A673 (cell line): ENCODE results near the gene AGAP1. TPM values are rescaled to one million over a fixed set of nuclear protein-coding genes. Genes with fewer than 3 reads are reported as not detected.
A peak's percentile ranks its signal among the peaks of the same experiment; 100 is the strongest.

Experiments used
- BruUV-seq: library from RNA; stranded (reverse); fragments of 400-500 nt; replicated peaks from 2 replicates; lab custom pipeline; 2021; lab: Mats Ljungman, UMichigan
- CTCF ChIA-PET: fragments of 300-600 bp; sonication (Branson Sonifier 250); formaldehyde crosslinking; loops from one replicate; lab custom pipeline; 2022; ENCODE audit warnings: antibody characterized with exemption; lab: Charles Lee
- POLR2A ChIA-PET: fragments of 300-600 bp; sonication (Branson Sonifier 250); formaldehyde crosslinking; loops from one replicate; lab custom pipeline; 2022; ENCODE audit warnings: antibody characterized with exemption; ENCODE audit not compliant: low non-redundant PET; lab: Charles Lee
- DNase-seq: peaks from one replicate; pipeline ENCODE4 v3.0.0-alpha.2; 2015; ENCODE audit warnings: low spot score
- H3K27ac ChIP-seq: fragments of 200-600 bp; sonication (generic); 2 replicates; pipeline ENCODE4 v1.5.1; 2016; ENCODE audit warnings: mixed run types, low read depth, mild to moderate bottlenecking, mixed read lengths, antibody characterized with exemption, low read length; ENCODE audit not compliant: poor library complexity, severe bottlenecking
- H3K27me3 ChIP-seq: fragments of 200-600 bp; sonication (generic); replicated peaks from 2 replicates; pipeline ENCODE4 v1.6.1; 2017; ENCODE audit warnings: mixed run types, low read depth, mild to moderate bottlenecking, mixed read lengths, antibody characterized with exemption, low read length; ENCODE audit not compliant: insufficient read depth, poor library complexity
- H3K36me3 ChIP-seq: fragments of 200-600 bp; sonication (generic); 2 replicates; pipeline ENCODE4 v1.6.1; 2016; ENCODE audit warnings: mixed run types, mild to moderate bottlenecking, mixed read lengths, antibody characterized with exemption, low read length; ENCODE audit not compliant: insufficient read depth, poor library complexity, severe bottlenecking
- H3K4me1 ChIP-seq: fragments of 200-600 bp; sonication (generic); 2 replicates; pipeline ENCODE4 v1.6.1; 2017; ENCODE audit warnings: mixed run types, mild to moderate bottlenecking, mixed read lengths, antibody characterized with exemption, low read length; ENCODE audit not compliant: insufficient read depth, poor library complexity, severe bottlenecking
- H3K4me3 ChIP-seq: fragments of 200-600 bp; sonication (generic); 2 replicates; pipeline ENCODE4 v1.5.1; 2016; ENCODE audit warnings: low read depth, mixed run types, mild to moderate bottlenecking, mixed read lengths, low read length; ENCODE audit not compliant: poor library complexity, severe bottlenecking
- H3K9me3 ChIP-seq: fragments of 200-600 bp; sonication (generic); 2 replicates; pipeline ENCODE4 v1.6.1; 2016; ENCODE audit warnings: mixed run types, low read depth, mild to moderate bottlenecking, mixed read lengths, antibody characterized with exemption, low read length; ENCODE audit not compliant: poor library complexity, severe bottlenecking
- EZH2 ChIP-seq: fragments of 200-600 bp; sonication (generic); IDR thresholded peaks from 2 replicates; pipeline ENCODE4 v1.6.1; 2017; ENCODE audit warnings: borderline replicate concordance, low read depth, mild to moderate bottlenecking, mixed read lengths, antibody characterized with exemption, low read length; ENCODE audit not compliant: poor library complexity, severe bottlenecking
- intact Hi-C: fragments of 100-400 bp; cut with micrococcal nuclease; formaldehyde crosslinking; loops from one replicate; pipeline ENCODE4 v1.10.0; 2022; ENCODE audit not compliant: unreplicated experiment
- total RNA-seq: library from RNA; stranded (reverse); gene quantifications from 2 replicates; pipeline ENCODE4 v1.2.3, GENCODE V29; 2021
- TF ChIP-seq, protein P1 (sequence below): fragments of 300-800, 200-600 bp; sonication (generic); conservative IDR thresholded peaks from 2 replicates; pipeline ENCODE4 v1.5.1; 2017; ENCODE audit warnings: low read depth, mild to moderate bottlenecking, antibody characterized with exemption, low read length, moderate library complexity, mixed read lengths

Gene AGAP1
- total RNA-seq, 1 experiment from 2014 or later = 25.3 TPM

GRCh38 chr2:235505181-235505741 is 11.4 kb downstream of the AGAP1 start:
- Histone ChIP-seq H3K27me3 (no peaks in the 10 kb centered on the region), H3K27ac (peak overlapping the region; percentile 20), H3K4me1 (peaks cover 57% of the 10 kb centered on the region), H3K9me3 (no peaks in the 10 kb centered on the region), H3K4me3 (no peak overlapping the region), H3K36me3 (no peaks in the 10 kb centered on the region)
- intact Hi-C loops = no loop called here
- POLR2A ChIA-PET = no interaction called here
- no peak for DNase-seq
- no TSS peak for BruUV-seq
- CTCF ChIA-PET = no interaction called here
- TF ChIP-seq EZH2 = no peak
- TF ChIP-seq, protein P1, sequence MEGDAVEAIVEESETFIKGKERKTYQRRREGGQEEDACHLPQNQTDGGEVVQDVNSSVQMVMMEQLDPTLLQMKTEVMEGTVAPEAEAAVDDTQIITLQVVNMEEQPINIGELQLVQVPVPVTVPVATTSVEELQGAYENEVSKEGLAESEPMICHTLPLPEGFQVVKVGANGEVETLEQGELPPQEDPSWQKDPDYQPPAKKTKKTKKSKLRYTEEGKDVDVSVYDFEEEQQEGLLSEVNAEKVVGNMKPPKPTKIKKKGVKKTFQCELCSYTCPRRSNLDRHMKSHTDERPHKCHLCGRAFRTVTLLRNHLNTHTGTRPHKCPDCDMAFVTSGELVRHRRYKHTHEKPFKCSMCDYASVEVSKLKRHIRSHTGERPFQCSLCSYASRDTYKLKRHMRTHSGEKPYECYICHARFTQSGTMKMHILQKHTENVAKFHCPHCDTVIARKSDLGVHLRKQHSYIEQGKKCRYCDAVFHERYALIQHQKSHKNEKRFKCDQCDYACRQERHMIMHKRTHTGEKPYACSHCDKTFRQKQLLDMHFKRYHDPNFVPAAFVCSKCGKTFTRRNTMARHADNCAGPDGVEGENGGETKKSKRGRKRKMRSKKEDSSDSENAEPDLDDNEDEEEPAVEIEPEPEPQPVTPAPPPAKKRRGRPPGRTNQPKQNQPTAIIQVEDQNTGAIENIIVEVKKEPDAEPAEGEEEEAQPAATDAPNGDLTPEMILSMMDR = no peak

GRCh38 chr2:235506291-235506996 is 12.6 kb downstream of the AGAP1 start:
- Histone ChIP-seq H3K27ac (no peak overlapping the region), H3K9me3 (no peaks in the 10 kb centered on the region), H3K4me3 (no peak overlapping the region), H3K36me3 (no peaks in the 10 kb centered on the region), H3K27me3 (no peaks in the 10 kb centered on the region), H3K4me1 (peaks cover 48% of the 10 kb centered on the region)
- no TSS peak for BruUV-seq
- TF ChIP-seq EZH2 = no peak
- TF ChIP-seq, protein P1 = no peak
- intact Hi-C loops = no loop called here
- no peak for DNase-seq
- POLR2A ChIA-PET = interaction anchor here (0.6 kb wide), 1 partner anchor 294 kb away, joined by 3 read pairs; no protein-coding TSS in a partner anchor
- CTCF ChIA-PET = no interaction called here

DNA sequence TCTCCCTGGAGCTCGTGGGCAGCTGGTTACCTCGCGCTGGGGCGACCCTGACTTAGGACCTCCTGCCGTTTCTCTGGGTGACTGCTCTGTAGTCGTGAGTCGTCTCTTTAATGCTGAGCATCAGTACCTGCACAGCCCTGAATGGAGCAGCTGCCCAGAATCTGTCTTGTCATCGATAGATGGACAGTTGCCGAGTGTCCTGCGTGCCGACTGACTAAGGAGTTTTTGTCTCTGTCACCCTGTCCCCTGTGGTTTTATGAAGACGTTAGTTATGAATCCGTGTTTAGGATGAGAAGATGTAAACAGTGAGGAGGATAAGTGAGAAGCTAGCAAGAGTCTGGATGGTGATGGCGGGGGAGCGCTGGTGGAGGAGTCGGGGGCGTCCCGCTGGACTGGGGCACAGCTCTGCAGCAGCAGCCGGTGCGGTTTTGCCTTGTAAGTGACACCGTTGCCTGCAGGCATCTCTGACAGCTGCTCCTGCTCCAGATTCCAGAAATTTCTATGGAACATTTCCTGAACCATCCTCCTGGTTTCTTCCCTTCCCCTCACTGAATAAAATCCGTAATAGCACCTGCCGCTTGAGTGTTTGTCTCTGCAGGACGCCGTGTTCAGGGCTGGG is 13.3 kb downstream of the AGAP1 start:
- intact Hi-C loops = no loop called here
- POLR2A ChIA-PET = interaction anchor here (0.6 kb wide), 1 partner anchor 293 kb away, joined by 3 read pairs; no protein-coding TSS in a partner anchor
- BruUV-seq = no TSS peak

More for the DNA sequence above, 13.3 kb downstream of the AGAP1 start:
- no peak overlapping the region for H3K27ac ChIP-seq
- H3K4me1 ChIP-seq = peaks cover 41% of the 10 kb centered on the region
- no peaks in the 10 kb centered on the region for H3K36me3 ChIP-seq
- no peak for DNase-seq
- CTCF ChIA-PET = no interaction called here
- H3K27me3 ChIP-seq = no peaks in the 10 kb centered on the region
- no peak overlapping the region for H3K4me3 ChIP-seq
- no peak for TF ChIP-seq EZH2
- H3K9me3 ChIP-seq = no peaks in the 10 kb centered on the region
